HEK293 (cell line): Measurements from ENCODE around the gene VIPR2.

Source experiments
- CTCF ChIA-PET: fragments of 350-600 bp; formaldehyde crosslinking; extraction: SDS; loops from one replicate; lab custom pipeline; 2021; ENCODE audit warnings: antibody characterized with exemption; lab: Yijun Ruan, JAX
- POLR2A ChIA-PET: fragments of 300-600 bp; formaldehyde crosslinking; extraction: SDS; loops from one replicate; lab custom pipeline; 2020; ENCODE audit warnings: antibody characterized with exemption, inconsistent platforms; lab: Yijun Ruan, JAX
- H3K27ac ChIP-seq: fragments of 200-500 bp; sonication (Bioruptor generic); 2 replicates; pipeline ENCODE4 v1.5.1; 2014; ENCODE audit warnings: low read depth, low read length, control low read depth, inconsistent platforms; ENCODE audit errors: extremely low read depth
- H3K36me3 ChIP-seq, 2 experiments: fragments of 200-500 bp in 1 of 2; sonication (Bioruptor generic) in 1 of 2; 1 replicate in 1 of 2; 2 replicates in 1 of 2; pipeline ENCODE4 v1.5.1; 2014 to 2017; ENCODE audit warnings: inconsistent platforms in 2 of 2, low read length in 2 of 2; ENCODE audit not compliant: control insufficient read depth in 2 of 2, insufficient read depth in 1 of 2
- H3K4me1 ChIP-seq: fragments of 200-500 bp; sonication (Bioruptor generic); 2 replicates; pipeline ENCODE4 v1.5.1; 2014; ENCODE audit warnings: mild to moderate bottlenecking, low read length, inconsistent platforms; ENCODE audit not compliant: control insufficient read depth, insufficient read depth
- H3K4me3 ChIP-seq: 2 replicates; pipeline ENCODE4 v1.5.1; 2011; ENCODE audit warnings: low read depth, mild to moderate bottlenecking, control low read depth, low read length, moderate library complexity
- H3K9me3 ChIP-seq: fragments of 200-500 bp; sonication (Bioruptor generic); 2 replicates; pipeline ENCODE4 v1.5.1; 2014; ENCODE audit warnings: low read depth, low read length, inconsistent platforms; ENCODE audit not compliant: control insufficient read depth, insufficient read depth
- EGR2 ChIP-seq: fragments of 450-650 bp; formaldehyde crosslinking; IDR thresholded peaks from 2 replicates; pipeline ENCODE4 v1.5.1; 2016; ENCODE audit warnings: low read depth, missing biosample characterization, missing genetic modification characterization
- PRDM10 ChIP-seq: fragments of 450-650 bp; formaldehyde crosslinking; IDR thresholded peaks from 2 replicates; pipeline ENCODE4 v1.5.1; 2016; ENCODE audit warnings: missing biosample characterization, missing genetic modification characterization
- SETDB1 ChIP-seq: IDR thresholded peaks from one replicate; pipeline ENCODE4 v1.6.1; 2017; ENCODE audit warnings: mild to moderate bottlenecking, low read length, moderate library complexity, mixed read lengths; ENCODE audit not compliant: insufficient read length
- ZBTB26 ChIP-seq: fragments of 450-650 bp; formaldehyde crosslinking; optimal IDR thresholded peaks from 2 replicates; pipeline ENCODE3; 2016; ENCODE audit warnings: missing biosample characterization, mild to moderate bottlenecking, missing genetic modification characterization
- ZBTB48 ChIP-seq: fragments of 450-650 bp; formaldehyde crosslinking; IDR thresholded peaks from 2 replicates; pipeline ENCODE4 v1.5.1; 2016; ENCODE audit warnings: missing biosample characterization, missing genetic modification characterization
- ZIC2 ChIP-seq: fragments of 450-650 bp; formaldehyde crosslinking; IDR thresholded peaks from 2 replicates; pipeline ENCODE4 v1.5.1; 2016; ENCODE audit warnings: missing biosample characterization, missing genetic modification characterization
- ZNF155 ChIP-seq: fragments of 450-650 bp; formaldehyde crosslinking; IDR thresholded peaks from 2 replicates; pipeline ENCODE4 v1.5.1; 2016; ENCODE audit warnings: missing biosample characterization, missing genetic modification characterization
- ZNF211 ChIP-seq: fragments of 450-650 bp; formaldehyde crosslinking; IDR thresholded peaks from 2 replicates; pipeline ENCODE4 v1.5.1; 2016; ENCODE audit warnings: low read depth, missing biosample characterization, missing genetic modification characterization
- ZNF221 ChIP-seq: fragments of 450-650 bp; formaldehyde crosslinking; IDR thresholded peaks from 2 replicates; pipeline ENCODE4 v1.5.1; 2017; ENCODE audit warnings: missing biosample characterization, missing genetic modification characterization, borderline replicate concordance
- ZNF280D ChIP-seq: fragments of 450-650 bp; formaldehyde crosslinking; IDR thresholded peaks from 2 replicates; pipeline ENCODE4 v1.5.1; 2016; ENCODE audit warnings: missing biosample characterization, missing genetic modification characterization
- ZNF335 ChIP-seq: fragments of 450-650 bp; formaldehyde crosslinking; conservative IDR thresholded peaks from 2 replicates; pipeline ENCODE4 v1.5.1; 2016; ENCODE audit warnings: missing biosample characterization, missing genetic modification characterization
- ZNF501 ChIP-seq: fragments of 450-650 bp; formaldehyde crosslinking; IDR thresholded peaks from 2 replicates; pipeline ENCODE4 v1.5.1; 2016; ENCODE audit warnings: missing biosample characterization, missing genetic modification characterization
- ZNF510 ChIP-seq: fragments of 450-650 bp; formaldehyde crosslinking; IDR thresholded peaks from 2 replicates; pipeline ENCODE4 v1.5.1; 2018; ENCODE audit warnings: mild to moderate bottlenecking, missing genetic modification characterization, missing biosample characterization; ENCODE audit not compliant: insufficient replicate concordance
- ZNF530 ChIP-seq: fragments of 450-650 bp; formaldehyde crosslinking; IDR thresholded peaks from 2 replicates; pipeline ENCODE4 v1.5.1; 2016; ENCODE audit warnings: low read depth, missing biosample characterization, missing genetic modification characterization
- ZNF585B ChIP-seq: fragments of 450-650 bp; formaldehyde crosslinking; IDR thresholded peaks from 2 replicates; pipeline ENCODE4 v1.5.1; 2016; ENCODE audit warnings: missing biosample characterization, missing genetic modification characterization
- ZNF623 ChIP-seq: fragments of 450-650 bp; formaldehyde crosslinking; IDR thresholded peaks from 2 replicates; pipeline ENCODE4 v1.5.1; 2016; ENCODE audit warnings: missing biosample characterization, missing genetic modification characterization
- ZNF626 ChIP-seq: fragments of 450-650 bp; sonication (Bioruptor Pico); formaldehyde crosslinking; IDR thresholded peaks from 2 replicates; pipeline ENCODE4 v1.5.1; 2018; ENCODE audit warnings: missing biosample characterization, missing genetic modification characterization, inconsistent platforms
- ZNF639 ChIP-seq: fragments of 450-650 bp; formaldehyde crosslinking; IDR thresholded peaks from 2 replicates; pipeline ENCODE4 v1.5.1; 2016; ENCODE audit warnings: missing biosample characterization, missing genetic modification characterization
- ZNF658 ChIP-seq: fragments of 450-650 bp; formaldehyde crosslinking; IDR thresholded peaks from 2 replicates; pipeline ENCODE4; 2016; ENCODE audit warnings: missing biosample characterization, missing genetic modification characterization
- ZNF701 ChIP-seq: fragments of 450-650 bp; formaldehyde crosslinking; IDR thresholded peaks from 2 replicates; pipeline ENCODE4 v1.5.1; 2016; ENCODE audit warnings: missing biosample characterization, missing genetic modification characterization
- ZSCAN5A ChIP-seq: fragments of 450-650 bp; formaldehyde crosslinking; IDR thresholded peaks from 2 replicates; pipeline ENCODE4 v1.5.1; 2016; ENCODE audit warnings: missing biosample characterization, missing genetic modification characterization

Gene VIPR2

GRCh38 chr7:159191236-159191635 lies 46.6 kb upstream of the VIPR2 start (continued):
- TF ChIP-seq ZBTB26 (tag by site-specific recombination) (no peak), ZBTB48 (tag by site-specific recombination) (no peak), ZNF585B (tag by site-specific recombination) (no peak), ZNF211 (tag by site-specific recombination) (no peak), ZNF221 (no peak), ZNF530 (no peak), ZIC2 (no peak), EGR2 (tag by site-specific recombination) (no peak)
- TF ChIP-seq, all 188 proteins: peak for 0

- Histone ChIP-seq H3K4me1 (no peaks in the 10 kb centered on the region), H3K36me3 (no peaks in the 10 kb centered on the region), H3K27ac (no peak overlapping the region), H3K4me3 (no peak overlapping the region)
- TF ChIP-seq SETDB1: peak; percentile 63
- TF ChIP-seq ZNF623 (tag by site-specific recombination): no peak
- TF ChIP-seq ZNF221: no peak
- no peak for TF ChIP-seq ZNF626
- TF ChIP-seq ZNF155 (tag by site-specific recombination): no peak
- no peak for TF ChIP-seq ZNF280D (tag by site-specific recombination)
- TF ChIP-seq, all 188 proteins: peak for 1
- ChIA-PET CTCF (no interaction called here), POLR2A (no interaction called here)
- H3K9me3 ChIP-seq: no peaks in the 10 kb centered on the region
Observed at GRCh38 chr7:159188011-159188410, 43.3 kb upstream of the VIPR2 start.

GRCh38 chr7:159179241-159179640 lies 34.6 kb upstream of the VIPR2 start:
- Histone ChIP-seq H3K4me1 (no peaks in the 10 kb centered on the region), H3K36me3 (no peaks in the 10 kb centered on the region), H3K9me3 (no peaks in the 10 kb centered on the region), H3K27ac (no peak overlapping the region), H3K4me3 (no peak overlapping the region)
- ChIA-PET CTCF (no interaction called here), POLR2A (no interaction called here)
- TF ChIP-seq ZNF658 (tag by site-specific recombination) (no peak), ZSCAN5A (no peak), ZNF701 (tag by site-specific recombination) (no peak), ZNF501 (no peak), ZNF639 (tag by site-specific recombination) (no peak), ZNF335 (tag by site-specific recombination) (no peak), PRDM10 (no peak), ZNF510 (tag by site-specific recombination) (no peak)
